Measurements from ENCODE around the gene CYP4F8.
"Not testable (repeated sequence)": the region's sequence is repeated elsewhere in the genome, so short reads cannot be mapped to it uniquely, and the experiment has no call there.

The CYP4F8 gene

DNA sequence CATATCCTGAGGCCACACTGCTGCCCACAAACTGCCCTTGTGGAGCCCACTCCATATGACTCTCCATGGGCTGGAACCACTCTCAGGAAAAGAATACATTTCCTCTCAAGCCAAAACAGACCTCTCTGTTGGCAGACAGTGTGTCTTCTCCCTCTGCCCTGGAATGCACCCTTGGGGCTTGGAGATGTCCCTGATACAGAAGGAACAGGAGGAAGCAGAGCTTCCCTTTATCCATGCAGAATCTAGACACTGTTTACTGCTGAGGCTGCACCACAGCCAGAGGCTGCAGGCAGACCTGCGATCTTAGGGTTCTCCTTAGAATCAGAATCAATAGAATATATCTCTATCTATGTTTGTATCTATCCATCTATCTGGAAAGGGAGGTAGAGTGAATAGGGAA, 26.8 kb upstream of the CYP4F8 start:
- TF ChIP-seq, protein P1, sequence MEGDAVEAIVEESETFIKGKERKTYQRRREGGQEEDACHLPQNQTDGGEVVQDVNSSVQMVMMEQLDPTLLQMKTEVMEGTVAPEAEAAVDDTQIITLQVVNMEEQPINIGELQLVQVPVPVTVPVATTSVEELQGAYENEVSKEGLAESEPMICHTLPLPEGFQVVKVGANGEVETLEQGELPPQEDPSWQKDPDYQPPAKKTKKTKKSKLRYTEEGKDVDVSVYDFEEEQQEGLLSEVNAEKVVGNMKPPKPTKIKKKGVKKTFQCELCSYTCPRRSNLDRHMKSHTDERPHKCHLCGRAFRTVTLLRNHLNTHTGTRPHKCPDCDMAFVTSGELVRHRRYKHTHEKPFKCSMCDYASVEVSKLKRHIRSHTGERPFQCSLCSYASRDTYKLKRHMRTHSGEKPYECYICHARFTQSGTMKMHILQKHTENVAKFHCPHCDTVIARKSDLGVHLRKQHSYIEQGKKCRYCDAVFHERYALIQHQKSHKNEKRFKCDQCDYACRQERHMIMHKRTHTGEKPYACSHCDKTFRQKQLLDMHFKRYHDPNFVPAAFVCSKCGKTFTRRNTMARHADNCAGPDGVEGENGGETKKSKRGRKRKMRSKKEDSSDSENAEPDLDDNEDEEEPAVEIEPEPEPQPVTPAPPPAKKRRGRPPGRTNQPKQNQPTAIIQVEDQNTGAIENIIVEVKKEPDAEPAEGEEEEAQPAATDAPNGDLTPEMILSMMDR (IDR thresholded peaks at IDR 0.05) = no peak
- no peaks in the 10 kb centered on the region for H3K79me2 ChIP-seq
- no peaks in the 10 kb centered on the region for H3K27me3 ChIP-seq (ENCODE audit: control insufficient read depth, insufficient read depth, low read length)
- H3K36me3 ChIP-seq (ENCODE audit: control insufficient read depth, insufficient read depth, low read length) = no peaks in the 10 kb centered on the region
- H3K9ac ChIP-seq = no peak overlapping the region
- H3K4me1 ChIP-seq = peaks cover 6% of the 10 kb centered on the region
- H3K9me3 ChIP-seq (ENCODE audit: control insufficient read depth, low read length) = no peaks in the 10 kb centered on the region
- no peak overlapping the region for H3K4me3 ChIP-seq (ENCODE audit: low read depth, low read length)
- peak overlapping the region; percentile 1 for H3K27ac ChIP-seq
- H3K4me2 ChIP-seq (ENCODE audit: low read length) = no peak overlapping the region
- peak overlapping the region; percentile 29 for H2AFZ ChIP-seq

DNA sequence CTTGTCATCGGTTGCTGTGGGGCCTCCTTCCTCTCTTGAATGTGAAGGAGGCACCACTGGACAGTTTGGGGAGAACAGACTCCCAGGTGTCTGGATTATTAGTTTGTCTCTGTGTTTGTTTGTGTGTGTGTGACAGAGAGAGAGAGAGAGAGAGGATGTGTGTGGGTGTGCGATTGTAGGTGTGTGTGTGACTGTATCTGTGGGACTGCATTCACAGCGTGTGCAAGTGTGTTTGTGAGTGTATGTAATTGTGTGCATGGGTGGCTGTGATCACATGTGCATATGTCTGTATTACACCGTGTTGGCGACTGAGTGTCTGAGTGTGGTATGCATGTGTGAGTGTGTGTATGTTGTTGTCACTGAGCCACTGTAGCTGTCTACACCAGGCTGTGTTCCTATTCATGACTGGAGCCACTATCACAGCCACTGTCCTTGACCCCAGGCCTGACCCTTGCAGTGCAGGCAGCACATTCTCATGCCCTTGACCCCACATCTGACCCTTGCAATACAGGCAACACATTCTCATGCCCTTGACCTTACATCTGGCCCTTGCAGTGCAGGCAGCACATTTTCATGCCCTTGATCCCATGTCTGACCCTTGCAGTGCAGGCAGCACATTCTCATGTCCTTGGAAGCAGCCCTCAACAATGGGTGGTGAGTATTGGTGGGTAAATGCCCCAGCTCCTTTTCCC, 25.1 kb upstream of the CYP4F8 start:
- Histone ChIP-seq H3K9me3 (ENCODE audit: control insufficient read depth, low read length) (no peaks in the 10 kb centered on the region), H3K36me3 (ENCODE audit: control insufficient read depth, insufficient read depth, low read length) (no peaks in the 10 kb centered on the region), H3K4me2 (ENCODE audit: low read length) (no peak overlapping the region), H3K27me3 (ENCODE audit: control insufficient read depth, insufficient read depth, low read length) (no peaks in the 10 kb centered on the region), H3K27ac (no peak overlapping the region), H2AFZ (no peak overlapping the region), H3K9ac (no peak overlapping the region), H3K4me1 (peaks cover 6% of the 10 kb centered on the region), H3K79me2 (no peaks in the 10 kb centered on the region), H3K4me3 (ENCODE audit: low read depth, low read length) (no peak overlapping the region)
- TF ChIP-seq, protein P1 (IDR thresholded peaks at IDR 0.05) = no peak

DNA sequence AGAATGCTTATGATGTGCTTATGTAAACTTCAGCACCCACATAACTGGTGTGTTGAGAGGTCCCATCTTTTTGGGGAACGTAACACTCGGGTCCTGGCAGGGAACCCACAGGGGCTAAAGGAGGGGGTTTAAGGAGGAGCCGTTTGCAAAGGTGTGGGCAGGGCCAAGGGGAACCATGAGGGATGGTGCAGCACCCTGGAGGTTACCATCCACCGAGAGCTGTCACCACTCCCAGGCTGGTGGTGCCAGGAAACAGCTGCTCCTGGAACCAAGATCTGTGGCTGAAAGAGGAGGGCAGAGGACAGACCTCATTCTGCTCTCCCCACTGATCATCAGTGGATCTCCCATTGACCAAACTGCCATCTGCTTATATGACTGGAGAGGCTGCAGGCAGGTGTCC, 23.2 kb upstream of the CYP4F8 start:
- H3K9ac ChIP-seq = no peak overlapping the region
- no peaks in the 10 kb centered on the region for H3K27me3 ChIP-seq (ENCODE audit: control insufficient read depth, insufficient read depth, low read length)
- H3K4me1 ChIP-seq = peaks cover 6% of the 10 kb centered on the region
- H3K4me2 ChIP-seq (ENCODE audit: low read length) = no peak overlapping the region
- H2AFZ ChIP-seq = no peak overlapping the region
- H3K4me3 ChIP-seq (ENCODE audit: low read depth, low read length) = no peak overlapping the region
- no peaks in the 10 kb centered on the region for H3K9me3 ChIP-seq (ENCODE audit: control insufficient read depth, low read length)
- H3K36me3 ChIP-seq (ENCODE audit: control insufficient read depth, insufficient read depth, low read length) = no peaks in the 10 kb centered on the region
- H3K27ac ChIP-seq = no peak overlapping the region
- H3K79me2 ChIP-seq = no peaks in the 10 kb centered on the region
- TF ChIP-seq, protein P1 (IDR thresholded peaks at IDR 0.05) = no peak

DNA sequence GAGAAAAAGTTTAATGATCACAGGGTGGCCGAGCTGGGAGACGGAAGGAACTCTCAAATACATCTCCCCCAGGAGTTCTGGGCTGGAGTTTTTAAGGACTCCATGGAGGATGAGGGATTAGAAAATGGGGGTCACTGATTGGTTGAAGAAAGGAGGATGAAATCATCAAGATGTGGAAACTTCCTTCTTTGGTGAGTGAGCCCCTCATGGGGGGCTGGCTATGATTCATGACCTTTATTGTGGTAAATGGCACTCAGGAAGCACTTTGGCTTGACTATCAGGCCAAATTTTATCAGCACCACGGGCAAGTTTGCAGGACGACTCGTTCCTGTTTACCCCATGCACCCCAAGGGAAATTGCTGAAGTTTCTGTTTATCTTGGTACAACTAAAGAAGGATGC, 22.5 kb upstream of the CYP4F8 start:
- H3K4me1 ChIP-seq; H3K27ac ChIP-seq; H3K4me3 ChIP-seq (ENCODE audit: low read depth, low read length); H3K36me3 ChIP-seq (ENCODE audit: control insufficient read depth, insufficient read depth, low read length); H3K79me2 ChIP-seq; H3K9me3 ChIP-seq (ENCODE audit: control insufficient read depth, low read length); H2AFZ ChIP-seq; H3K27me3 ChIP-seq (ENCODE audit: control insufficient read depth, insufficient read depth, low read length); H3K4me2 ChIP-seq (ENCODE audit: low read length); H3K9ac ChIP-seq: not testable (repeated sequence)

DNA sequence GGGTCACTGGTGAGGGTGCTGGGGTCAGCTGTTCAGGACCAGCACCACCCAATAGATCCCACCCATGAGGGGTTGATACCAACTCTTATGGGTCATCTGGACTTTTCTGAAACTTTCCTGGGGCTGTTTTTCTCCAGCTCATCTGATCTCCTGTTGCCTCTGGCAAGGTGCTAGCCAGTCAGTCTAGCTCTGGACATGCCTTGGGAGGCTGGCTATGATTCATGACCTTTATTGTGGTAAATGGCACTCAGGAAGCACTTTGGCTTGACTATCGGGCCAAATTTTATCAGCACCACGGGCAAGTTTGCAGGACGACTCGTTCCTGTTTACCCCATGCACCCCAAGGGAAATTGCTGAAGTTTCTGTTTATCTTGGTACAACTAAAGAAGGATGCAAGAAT, 21.3 kb upstream of the CYP4F8 start:
- H3K4me3 ChIP-seq (ENCODE audit: low read depth, low read length); H3K27ac ChIP-seq; H3K4me2 ChIP-seq (ENCODE audit: low read length); H3K9ac ChIP-seq; H3K79me2 ChIP-seq; H3K36me3 ChIP-seq (ENCODE audit: control insufficient read depth, insufficient read depth, low read length); H3K9me3 ChIP-seq (ENCODE audit: control insufficient read depth, low read length); H2AFZ ChIP-seq; H3K27me3 ChIP-seq (ENCODE audit: control insufficient read depth, insufficient read depth, low read length); H3K4me1 ChIP-seq: not testable (repeated sequence)

DNA sequence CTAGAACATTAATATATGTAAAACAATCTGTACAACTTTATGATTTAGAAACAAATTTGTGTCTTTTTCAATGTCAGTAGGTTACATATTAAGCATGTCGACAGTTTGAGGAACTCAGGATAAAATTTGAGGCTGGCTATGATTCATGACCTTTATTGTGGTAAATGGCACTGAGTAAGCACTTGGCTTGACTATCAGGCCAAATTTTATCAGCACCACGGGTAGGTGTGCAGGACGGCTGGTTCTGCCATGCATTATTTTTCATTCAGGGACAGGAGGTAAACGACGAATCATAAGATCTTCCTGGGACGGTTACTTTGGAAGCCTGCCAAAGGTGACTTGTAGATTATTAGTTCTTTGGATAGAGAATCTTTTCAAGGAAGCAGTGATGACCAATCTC, 19.9 kb upstream of the CYP4F8 start:
- H2AFZ ChIP-seq = no peak overlapping the region
- TF ChIP-seq, protein P1 (IDR thresholded peaks at IDR 0.05) = no peak
- H3K4me1 ChIP-seq = no peaks in the 10 kb centered on the region
- H3K27ac ChIP-seq = no peak overlapping the region
- H3K4me3 ChIP-seq (ENCODE audit: low read depth, low read length) = no peak overlapping the region
- H3K9ac ChIP-seq = no peak overlapping the region
- H3K9me3 ChIP-seq (ENCODE audit: control insufficient read depth, low read length) = no peaks in the 10 kb centered on the region
- H3K79me2 ChIP-seq = no peaks in the 10 kb centered on the region
- no peak overlapping the region for H3K4me2 ChIP-seq (ENCODE audit: low read length)
- no peaks in the 10 kb centered on the region for H3K27me3 ChIP-seq (ENCODE audit: control insufficient read depth, insufficient read depth, low read length)
- no peaks in the 10 kb centered on the region for H3K36me3 ChIP-seq (ENCODE audit: control insufficient read depth, insufficient read depth, low read length)

DNA sequence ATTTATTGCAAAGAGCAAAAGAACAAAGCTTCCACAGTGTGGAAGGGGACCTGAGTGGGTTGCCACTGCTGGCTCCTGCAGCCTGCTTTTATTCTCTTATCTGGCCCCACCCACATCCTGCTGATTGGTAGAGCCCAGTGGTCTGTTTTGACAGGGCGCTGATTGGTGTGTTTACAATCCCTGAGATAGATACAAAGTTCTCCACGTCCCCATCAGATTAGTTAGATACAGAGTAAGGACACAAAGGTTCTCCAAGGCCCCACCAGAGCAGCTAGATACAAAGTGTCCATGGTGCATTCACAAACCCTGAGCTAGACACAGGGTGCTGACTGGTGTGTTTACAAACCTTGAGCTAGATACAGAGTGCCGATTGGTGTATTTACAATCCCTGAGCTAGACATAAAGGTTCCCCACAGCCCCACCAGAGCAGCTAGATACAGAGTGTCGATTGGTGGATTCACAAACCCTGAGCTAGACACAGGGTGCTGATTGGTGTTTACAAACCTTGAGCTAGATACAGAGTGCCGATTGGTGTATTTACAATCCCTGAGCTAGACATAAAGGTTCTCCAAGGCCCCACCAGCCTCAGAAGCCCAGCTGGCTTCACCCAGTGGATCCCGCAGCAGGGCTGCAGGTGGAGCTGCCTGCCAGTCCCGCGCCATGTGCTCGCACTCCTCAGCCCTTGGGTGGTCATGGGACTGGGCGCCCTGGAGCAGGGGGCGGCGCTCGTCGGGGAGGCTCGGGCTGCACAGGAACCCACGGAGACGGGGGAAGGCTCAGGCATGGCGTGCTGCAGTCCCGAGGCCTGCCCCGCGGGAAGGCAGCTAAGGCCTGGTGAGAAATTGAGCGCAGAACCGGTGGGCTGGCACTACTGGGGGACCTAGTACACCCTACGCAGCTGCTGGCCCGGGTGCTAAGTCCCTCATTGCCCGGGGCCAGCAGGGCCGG, 6.8 kb upstream of the CYP4F8 start:
- H3K4me2 ChIP-seq (ENCODE audit: low read length); H3K4me3 ChIP-seq (ENCODE audit: low read depth, low read length); H3K9me3 ChIP-seq (ENCODE audit: control insufficient read depth, low read length); H3K27ac ChIP-seq; H3K4me1 ChIP-seq; H3K79me2 ChIP-seq; H2AFZ ChIP-seq; H3K36me3 ChIP-seq (ENCODE audit: control insufficient read depth, insufficient read depth, low read length); H3K9ac ChIP-seq; H3K27me3 ChIP-seq (ENCODE audit: control insufficient read depth, insufficient read depth, low read length): not testable (repeated sequence)

All from parathyroid adenoma (tissue), 2 donors.